HEK293T (cell line): Measurements from ENCODE around the gene GRIK2.

Experiments used
- ARNT ChIP-seq: fragments of 450-650 bp; IDR thresholded peaks from 2 replicates; pipeline ENCODE4 v1.6.1; 2017; ENCODE audit warnings: mild to moderate bottlenecking
- BHLHE40 ChIP-seq: fragments of 450-650 bp; IDR thresholded peaks from 2 replicates; pipeline ENCODE4 v1.6.1; 2016; ENCODE audit warnings: mild to moderate bottlenecking, moderate library complexity, borderline replicate concordance
- CTBP1 ChIP-seq: fragments of 450-650 bp; IDR thresholded peaks from 2 replicates; pipeline ENCODE4 v1.6.1; 2016; ENCODE audit warnings: borderline replicate concordance
- ELF4 ChIP-seq: fragments of 450-650 bp; IDR thresholded peaks from 2 replicates; pipeline ENCODE4 v1.6.1; 2017; ENCODE audit warnings: antibody characterized with exemption
- FOXA1 ChIP-seq: fragments of 450-650 bp; IDR thresholded peaks from 2 replicates; pipeline ENCODE4 v1.6.1; 2016; ENCODE audit warnings: mild to moderate bottlenecking
- FOXK2 ChIP-seq: fragments of 450-650 bp; IDR thresholded peaks from 2 replicates; pipeline ENCODE4 v1.6.1; 2016; ENCODE audit warnings: mild to moderate bottlenecking
- FOXM1 ChIP-seq: fragments of 450-650 bp; IDR thresholded peaks from 2 replicates; pipeline ENCODE4 v1.6.1; 2017; ENCODE audit warnings: mild to moderate bottlenecking, borderline replicate concordance
- HDGF ChIP-seq: fragments of 450-650 bp; IDR thresholded peaks from 2 replicates; pipeline ENCODE4 v1.6.1; 2017; ENCODE audit warnings: antibody characterized with exemption, borderline replicate concordance
- L3MBTL2 ChIP-seq: fragments of 450-650 bp; conservative IDR thresholded peaks from 2 replicates; pipeline ENCODE4 v1.6.1; 2016; ENCODE audit warnings: mild to moderate bottlenecking
- SP1 ChIP-seq: fragments of 450-650 bp; IDR thresholded peaks from 2 replicates; pipeline ENCODE4 v1.6.1; 2017
- TARDBP ChIP-seq: fragments of 450-650 bp; IDR thresholded peaks from 2 replicates; pipeline ENCODE4 v1.6.1; 2016
- ZNF384 ChIP-seq: fragments of 450-650 bp; IDR thresholded peaks from 2 replicates; pipeline ENCODE4 v1.6.1; 2016

GRCh38 chr6:101413773-101414172, 20.3 kb downstream of the GRIK2 start:
- TF ChIP-seq TARDBP: no peak
- no peak for TF ChIP-seq ARNT
- TF ChIP-seq HDGF: no peak
- TF ChIP-seq FOXM1: no peak
- no peak for TF ChIP-seq SP1
- no peak for TF ChIP-seq CTBP1
- TF ChIP-seq BHLHE40: no peak
- no peak for TF ChIP-seq FOXA1
- TF ChIP-seq ZNF384: no peak
- TF ChIP-seq L3MBTL2: no peak
- no peak for TF ChIP-seq ELF4
- no peak for TF ChIP-seq FOXK2
